GM23338 (cell line): ENCODE measurements around the gene BANP. TPM values are rescaled to one million over a fixed set of nuclear protein-coding genes. Genes with fewer than 3 reads are reported as not detected.

Experiments
- ATAC-seq: fragments of 200-7000 bp; cut with Tn5 transposase; 3 replicates; pipeline ENCODE4 v1.9.1; 2020
- DNase-seq: peaks from one replicate; pipeline ENCODE4 v3.0.0-alpha.2; 2015; ENCODE audit warnings: low spot score
- H2AFZ ChIP-seq: fragments of 200-600 bp; sonication (generic); 2 replicates; pipeline ENCODE4 v1.8.0; 2016; ENCODE audit warnings: antibody characterized with exemption, mild to moderate bottlenecking, moderate library complexity
- H3F3A ChIP-seq: fragments of 200-600 bp; sonication (generic); replicated peaks from 2 replicates; pipeline ENCODE4 v1.8.0; 2017; ENCODE audit warnings: antibody characterized with exemption, mixed run types, low read depth
- H3K27ac ChIP-seq: fragments of 200-600 bp; sonication (generic); 2 replicates; pipeline ENCODE4 v1.6.1; 2016; ENCODE audit warnings: low read depth
- H3K27me3 ChIP-seq: fragments of 200-600 bp; sonication (generic); 2 replicates; pipeline ENCODE4 v1.8.0; 2016; ENCODE audit warnings: mild to moderate bottlenecking, mixed run types, moderate library complexity; ENCODE audit not compliant: insufficient read depth
- H3K36me3 ChIP-seq: fragments of 200-600 bp; sonication (generic); 2 replicates; pipeline ENCODE4 v1.8.0; 2016; ENCODE audit warnings: mild to moderate bottlenecking; ENCODE audit not compliant: insufficient read depth
- H3K4me1 ChIP-seq: fragments of 200-600 bp; sonication (generic); 2 replicates; pipeline ENCODE4 v1.8.0; 2016; ENCODE audit warnings: mild to moderate bottlenecking, moderate library complexity; ENCODE audit not compliant: insufficient read depth
- H3K4me2 ChIP-seq: fragments of 200-600 bp; sonication (generic); 2 replicates; pipeline ENCODE4 v1.7.1; 2017; ENCODE audit warnings: mixed run types
- H3K4me3 ChIP-seq: fragments of 200-600 bp; sonication (generic); 2 replicates; pipeline ENCODE4 v1.6.1; 2016; ENCODE audit warnings: mixed run types
- H3K79me2 ChIP-seq: fragments of 200-600 bp; sonication (generic); replicated peaks from 2 replicates; pipeline ENCODE4 v1.8.0; 2017; ENCODE audit warnings: mild to moderate bottlenecking; ENCODE audit not compliant: insufficient read depth
- H3K9me2 ChIP-seq: fragments of 200-600 bp; sonication (generic); 2 replicates; pipeline ENCODE4 v1.8.0; 2017; ENCODE audit not compliant: insufficient read depth
- H4K20me1 ChIP-seq: fragments of 200-600 bp; sonication (generic); replicated peaks from 2 replicates; pipeline ENCODE4 v1.8.0; 2017; ENCODE audit warnings: mild to moderate bottlenecking; ENCODE audit not compliant: insufficient read depth
- H3K27ac Mint-ChIP-seq: 2 replicates; pipeline ENCODE4 v1.8.0; 2020; ENCODE audit warnings: inconsistent platforms, mild to moderate bottlenecking, moderate library complexity, mixed read lengths
- H3K27me3 Mint-ChIP-seq: 3 replicates; pipeline ENCODE4 v1.8.0; 2022; ENCODE audit warnings: low read depth, mild to moderate bottlenecking, moderate library complexity, mixed read lengths, inconsistent platforms; ENCODE audit not compliant: insufficient read depth, poor library complexity
- H3K36me3 Mint-ChIP-seq: 3 replicates; pipeline ENCODE4 v1.8.0; 2021; ENCODE audit warnings: low read depth, mild to moderate bottlenecking, inconsistent platforms, moderate library complexity, mixed read lengths
- H3K4me1 Mint-ChIP-seq: 3 replicates; pipeline ENCODE4 v1.8.0; 2020; ENCODE audit warnings: mild to moderate bottlenecking, inconsistent platforms, mixed read lengths
- H3K4me3 Mint-ChIP-seq: 3 replicates; pipeline ENCODE4 v1.8.0; 2021; ENCODE audit warnings: moderate library complexity, mild to moderate bottlenecking, inconsistent platforms, mixed read lengths
- H3K9me3 Mint-ChIP-seq: 3 replicates; pipeline ENCODE4 v1.8.0; 2020; ENCODE audit warnings: moderate library complexity, mild to moderate bottlenecking, inconsistent platforms, mixed read lengths
- CREB1 ChIP-seq: fragments of 250-450 bp; sonication (Bioruptor Pico); IDR thresholded peaks from 2 replicates; pipeline ENCODE4 v1.5.0; 2020; ENCODE audit warnings: low read depth, mild to moderate bottlenecking, moderate library complexity
- CTCF ChIP-seq, 2 experiments: fragments of 200-600 bp in 1 of 2; sonication (generic) in 1 of 2; conservative IDR thresholded peaks; 2 replicates each; pipeline versions ENCODE4 v1.5.1 to v1.6.1; 2016 to 2017; ENCODE audit warnings: antibody characterized with exemption in 2 of 2, low read depth in 2 of 2, mild to moderate bottlenecking in 2 of 2, moderate library complexity in 1 of 2
- ETS1 ChIP-seq: IDR thresholded peaks from 2 replicates; pipeline ENCODE4 v1.6.1; 2016; ENCODE audit warnings: antibody characterized with exemption
- EZH2 ChIP-seq: fragments of 200-600 bp; sonication (generic); IDR thresholded peaks from one replicate; pipeline ENCODE4 v1.8.0; 2017; ENCODE audit warnings: antibody characterized with exemption, mild to moderate bottlenecking, low read depth; ENCODE audit not compliant: unreplicated experiment
- EZH2phosphoT487 ChIP-seq: fragments of 200-600 bp; sonication (generic); IDR thresholded peaks from one replicate; pipeline ENCODE4 v1.8.1; 2018; ENCODE audit warnings: antibody characterized with exemption; ENCODE audit not compliant: unreplicated experiment
- JUNB ChIP-seq: IDR thresholded peaks from one replicate; pipeline ENCODE4 v1.6.1; 2016; ENCODE audit warnings: antibody characterized with exemption; ENCODE audit not compliant: unreplicated experiment
- NANOG ChIP-seq: IDR thresholded peaks from 2 replicates; pipeline ENCODE4 v1.6.1; 2016; ENCODE audit warnings: antibody characterized with exemption, borderline replicate concordance
- POLR2AphosphoS5 ChIP-seq: IDR thresholded peaks from 2 replicates; pipeline ENCODE4 v1.6.1; 2016; ENCODE audit warnings: antibody characterized with exemption, low read depth
- REST ChIP-seq: IDR thresholded peaks from one replicate; pipeline ENCODE4 v1.6.1; 2018; ENCODE audit warnings: antibody characterized with exemption; ENCODE audit not compliant: unreplicated experiment
- STAT1 ChIP-seq: IDR thresholded peaks from one replicate; pipeline ENCODE4 v1.6.1; 2016; ENCODE audit warnings: antibody characterized with exemption; ENCODE audit not compliant: unreplicated experiment
- ZNF331 ChIP-seq: fragments of 250-450 bp; sonication (Bioruptor Pico); IDR thresholded peaks from 2 replicates; pipeline ENCODE4 v1.5.0; 2020; ENCODE audit warnings: low read depth, mild to moderate bottlenecking, moderate library complexity
- polyA plus RNA-seq: library from polyadenylated mRNA; unstranded; fragments of >200 nt; fragmentation: Nextera tagmentation; extraction: Ambion mirVana; gene quantifications from 2 replicates; pipeline ENCODE4 v1.2.1, GENCODE V29; 2016
- total RNA-seq: library from RNA; depleted of rRNA; stranded (reverse); fragments of >200 nt; shearing (Covaris generic); gene quantifications from 2 replicates; pipeline ENCODE4 v1.2.3, GENCODE V29; 2014

BANP gene
- total and polyA plus RNA-seq, 2 experiments from 2014 or later, result 22.3 to 48.0 TPM

- TF ChIP-seq CREB1 (CRISPR knock-in tag) (no peak), EZH2 (no peak), CTCF (conservative IDR thresholded peaks at IDR 0.05; ENCODE audit: low read depth in 2 of 2) (no peak), JUNB (no peak), ZNF331 (no peak), REST (no peak), NANOG (no peak), EZH2phosphoT487 (no peak), STAT1 (no peak)
Observed at GRCh38 chr16:87952751-87953150, 1.5 kb downstream of the BANP start (continued).

GRCh38 chr16:87953308-87954215 is 2.3 kb downstream of the BANP start:
- Histone ChIP-seq H3K4me3 (no peak overlapping the region), H3K79me2 (peaks cover 68% of the 10 kb centered on the region), H4K20me1 (peaks cover 18% of the 10 kb centered on the region), H3K9me2 (no peaks in the 10 kb centered on the region), H3K4me1 (peaks cover 10% of the 10 kb centered on the region), H3K36me3 (no peaks in the 10 kb centered on the region; the same call in 1 of the 2 replicates), H3K27me3 (no peaks in the 10 kb centered on the region), H3K4me2 (no peak overlapping the region), H2AFZ (no peak overlapping the region), H3F3A (0 out of 2 replicates have a peak, but pooled peaks cover 9% of the 10 kb centered on the region), H3K27ac (no peak overlapping the region)
- Mint-ChIP-seq H3K36me3 (peaks cover 25% of the 10 kb centered on the region), H3K27me3 (peaks cover 7% of the 10 kb centered on the region), H3K4me3 (peak overlapping the region; percentile 45), H3K27ac (peak overlapping the region; percentile 3; the same call in 1 of the 2 replicates), H3K4me1 (peaks cover 39% of the 10 kb centered on the region), H3K9me3 (no peaks in the 10 kb centered on the region)
- peak; percentile 5; the same call in 1 of the 2 replicates for TF ChIP-seq POLR2AphosphoS5
- TF ChIP-seq EZH2phosphoT487, result no peak
- no peak for TF ChIP-seq ETS1
- DNase-seq (no peak), ATAC-seq (no peak)
